HepG2 (cell line): ENCODE results near the gene TMEM144. TPM values are rescaled to one million over a fixed set of nuclear protein-coding genes. Genes with fewer than 3 reads are reported as not detected.

Experiments used
- ARNT ChIP-seq: fragments of 450-650 bp; IDR thresholded peaks from 2 replicates; pipeline ENCODE4 v1.6.1; 2017
- FUBP1 ChIP-seq: sonication (generic); formaldehyde crosslinking; IDR thresholded peaks from 2 replicates; pipeline ENCODE4 v1.5.1; 2020; ENCODE audit warnings: missing genetic modification reagents, mild to moderate bottlenecking, borderline replicate concordance
- HIVEP1 ChIP-seq: sonication (generic); formaldehyde crosslinking; IDR thresholded peaks from 2 replicates; pipeline ENCODE4 v1.4.0; 2020; ENCODE audit warnings: mild to moderate bottlenecking, missing genetic modification reagents
- HNRNPLL ChIP-seq: fragments of 200-400 bp; formaldehyde crosslinking; IDR thresholded peaks from 2 replicates; pipeline ENCODE4 v1.6.1; 2017; ENCODE audit warnings: mild to moderate bottlenecking, low read depth, low read length; ENCODE audit not compliant: poor library complexity, severe bottlenecking
- ISX ChIP-seq: sonication (generic); formaldehyde crosslinking; conservative IDR thresholded peaks from 2 replicates; pipeline ENCODE4 v1.5.0; 2020; ENCODE audit warnings: missing genetic modification reagents
- NR2F6 ChIP-seq, 2 experiments: IDR thresholded peaks; 2 replicates each; pipeline ENCODE4 v1.6.1; 2016; ENCODE audit warnings: antibody characterized with exemption in 1 of 2, mild to moderate bottlenecking in 1 of 2
- RXRA ChIP-seq: sonication (generic); formaldehyde crosslinking; IDR thresholded peaks from 2 replicates; pipeline ENCODE4 v1.5.1; 2020; ENCODE audit warnings: missing genetic modification reagents
- SCMH1 ChIP-seq: sonication (generic); formaldehyde crosslinking; IDR thresholded peaks from 2 replicates; pipeline ENCODE4 v1.9.0; 2021; ENCODE audit warnings: missing genetic modification reagents, mild to moderate bottlenecking, borderline replicate concordance
- SKI ChIP-seq: fragments of 450-650 bp; IDR thresholded peaks from one replicate; pipeline ENCODE4 v1.6.1; 2018; ENCODE audit warnings: mild to moderate bottlenecking; ENCODE audit not compliant: partially characterized antibody
- TBX2 ChIP-seq: sonication (generic); formaldehyde crosslinking; IDR thresholded peaks from 2 replicates; pipeline ENCODE4 v1.5.0; 2020; ENCODE audit warnings: missing genetic modification reagents, mild to moderate bottlenecking, borderline replicate concordance
- ZFP1 ChIP-seq: IDR thresholded peaks from 2 replicates; pipeline ENCODE4 v1.6.1; 2016
- ZNF264 ChIP-seq: sonication (generic); formaldehyde crosslinking; IDR thresholded peaks from 2 replicates; pipeline ENCODE4 v1.4.0; 2020; ENCODE audit warnings: missing genetic modification reagents
- ZNF354B ChIP-seq: sonication (generic); formaldehyde crosslinking; IDR thresholded peaks from 2 replicates; pipeline ENCODE4 v1.8.0; 2022; ENCODE audit warnings: mild to moderate bottlenecking, missing genetic modification reagents
- polyA plus RNA-seq, 8 experiments: library from polyadenylated mRNA; depleted of rRNA in 3 of 8; stranded (reverse) in 7 of 8; unstranded in 1 of 8; fragments of >200 nt; fragmentation: Illumina TruSeq in 4 of 8; extraction: Trizol in 4 of 8; gene quantifications; 2 replicates each; pipeline versions ENCODE4 v1.2.1 to v1.2.3, GENCODE V29; 2011 to 2016; ENCODE audit warnings: low read depth in 4 of 8, missing spikeins in 1 of 8, mixed read lengths in 1 of 8; ENCODE audit not compliant: insufficient read depth in 1 of 8
- total RNA-seq, 5 experiments: library from RNA; depleted of rRNA; stranded (reverse); fragments of >200 nt; fragmentation: Illumina TruSeq; extraction: Trizol; gene quantifications; 2 replicates each; pipeline ENCODE4 v1.2.3, GENCODE V29; 2016; ENCODE audit warnings: low read depth in 1 of 5
- TF ChIP-seq, protein P1 (sequence below): sonication (generic); formaldehyde crosslinking; IDR thresholded peaks from 2 replicates; pipeline ENCODE4 v1.5.0; 2020; ENCODE audit warnings: mild to moderate bottlenecking, missing genetic modification reagents
- TF ChIP-seq, protein P2 (sequence below): sonication (generic); formaldehyde crosslinking; IDR thresholded peaks from 2 replicates; pipeline ENCODE4 v1.5.1; 2020; ENCODE audit warnings: mild to moderate bottlenecking, missing genetic modification reagents, borderline replicate concordance
- TF ChIP-seq, protein P3 (sequence below): sonication (generic); formaldehyde crosslinking; IDR thresholded peaks from 2 replicates; pipeline ENCODE4 v1.8.1; 2023; ENCODE audit warnings: missing genetic modification reagents, mild to moderate bottlenecking, borderline replicate concordance

The TMEM144 gene
- total and polyA plus RNA-seq, 2 of the 13 experiments (the other 11 are each of a cell fraction or from before 2014, with no cell fraction given): 10.9 to 12.3 TPM

- TF ChIP-seq TBX2 (CRISPR knock-in tag) (peak; percentile 29; the same call in 1 of the 2 replicates), ISX (CRISPR knock-in tag) (no peak), SKI (no peak), HIVEP1 (CRISPR knock-in tag) (no peak), ZFP1 (CRISPR knock-in tag) (no peak), SCMH1 (CRISPR knock-in tag) (no peak), ZNF264 (CRISPR knock-in tag) (no peak), NR2F6 (IDR thresholded peaks at IDR 0.05) (peak; percentile 75), NR2F6 (CRISPR knock-in tag; IDR thresholded peaks at IDR 0.05) (peak; percentile 72), ARNT (no peak), RXRA (CRISPR knock-in tag) (no peak), FUBP1 (CRISPR knock-in tag) (no peak), ZNF354B (no peak), HNRNPLL (no peak)
- TF ChIP-seq, protein P1, sequence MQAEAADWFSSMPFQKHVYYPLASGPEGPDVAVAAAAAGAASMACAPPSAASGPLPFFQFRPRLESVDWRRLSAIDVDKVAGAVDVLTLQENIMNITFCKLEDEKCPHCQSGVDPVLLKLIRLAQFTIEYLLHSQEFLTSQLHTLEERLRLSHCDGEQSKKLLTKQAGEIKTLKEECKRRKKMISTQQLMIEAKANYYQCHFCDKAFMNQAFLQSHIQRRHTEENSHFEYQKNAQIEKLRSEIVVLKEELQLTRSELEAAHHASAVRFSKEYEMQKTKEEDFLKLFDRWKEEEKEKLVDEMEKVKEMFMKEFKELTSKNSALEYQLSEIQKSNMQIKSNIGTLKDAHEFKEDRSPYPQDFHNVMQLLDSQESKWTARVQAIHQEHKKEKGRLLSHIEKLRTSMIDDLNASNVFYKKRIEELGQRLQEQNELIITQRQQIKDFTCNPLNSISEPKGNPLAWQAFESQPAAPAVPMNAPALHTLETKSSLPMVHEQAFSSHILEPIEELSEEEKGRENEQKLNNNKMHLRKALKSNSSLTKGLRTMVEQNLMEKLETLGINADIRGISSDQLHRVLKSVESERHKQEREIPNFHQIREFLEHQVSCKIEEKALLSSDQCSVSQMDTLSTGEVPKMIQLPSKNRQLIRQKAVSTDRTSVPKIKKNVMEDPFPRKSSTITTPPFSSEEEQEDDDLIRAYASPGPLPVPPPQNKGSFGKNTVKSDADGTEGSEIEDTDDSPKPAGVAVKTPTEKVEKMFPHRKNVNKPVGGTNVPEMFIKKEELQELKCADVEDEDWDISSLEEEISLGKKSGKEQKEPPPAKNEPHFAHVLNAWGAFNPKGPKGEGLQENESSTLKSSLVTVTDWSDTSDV (CRISPR knock-in tag): no peak
- TF ChIP-seq, protein P2, sequence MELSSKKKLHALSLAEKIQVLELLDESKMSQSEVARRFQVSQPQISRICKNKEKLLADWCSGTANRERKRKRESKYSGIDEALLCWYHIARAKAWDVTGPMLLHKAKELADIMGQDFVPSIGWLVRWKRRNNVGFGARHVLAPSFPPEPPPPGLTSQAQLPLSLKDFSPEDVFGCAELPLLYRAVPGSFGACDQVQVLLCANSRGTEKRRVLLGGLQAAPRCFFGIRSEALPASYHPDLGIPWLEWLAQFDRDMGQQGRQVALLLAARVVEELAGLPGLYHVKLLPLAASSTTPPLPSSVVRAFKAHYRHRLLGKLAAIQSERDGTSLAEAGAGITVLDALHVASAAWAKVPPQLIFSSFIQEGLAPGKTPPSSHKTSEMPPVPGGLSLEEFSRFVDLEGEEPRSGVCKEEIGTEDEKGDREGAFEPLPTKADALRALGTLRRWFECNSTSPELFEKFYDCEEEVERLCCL (CRISPR knock-in tag): no peak
- TF ChIP-seq, protein P3, sequence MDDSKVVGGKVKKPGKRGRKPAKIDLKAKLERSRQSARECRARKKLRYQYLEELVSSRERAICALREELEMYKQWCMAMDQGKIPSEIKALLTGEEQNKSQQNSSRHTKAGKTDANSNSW: no peak
These were observed 84.8 kb downstream of the TMEM144 start (continued) for GRCh38 chr4:158295053-158295452.
